Lung (tissue), 12 donors: Measurements from ENCODE around the gene ATP8B4. TPM values are rescaled to one million over a fixed set of nuclear protein-coding genes. Genes with fewer than 3 reads are reported as not detected.

Experiments used
- ATAC-seq: fragments of 200-7000 bp; cut with Tn5 transposase; one replicate; pipeline ENCODE4 v1.9.1; 2020; ENCODE audit warnings: moderate number of reproducible peaks; ENCODE audit not compliant: insufficient read depth, low FRiP score
- DNase-seq, 3 donors: peaks; one replicate each; pipeline ENCODE4 v3.0.0-alpha.2; 2013 to 2017
- H3K27ac ChIP-seq, 2 donors: one replicate each; pipeline ENCODE4 v1.5.1; 2013; ENCODE audit warnings: mild to moderate bottlenecking in 2 of 2, moderate library complexity in 2 of 2, control low read depth in 1 of 2, inconsistent platforms in 1 of 2, low read depth in 1 of 2, low read length in 1 of 2
- H3K27me3 ChIP-seq, 3 donors: one replicate each; pipeline ENCODE4 v1.5.1; 2013; ENCODE audit warnings: low read length in 2 of 3; ENCODE audit not compliant: control insufficient read depth in 3 of 3, insufficient read depth in 3 of 3
- H3K36me3 ChIP-seq, 4 donors: one replicate each; pipeline ENCODE4 v1.5.1; 2013; ENCODE audit warnings: low read length in 4 of 4, mild to moderate bottlenecking in 1 of 4, moderate library complexity in 1 of 4; ENCODE audit not compliant: control insufficient read depth in 4 of 4, insufficient read depth in 4 of 4
- H3K4me1 ChIP-seq, 5 donors: one replicate each; pipeline ENCODE4 v1.5.1; 2013; ENCODE audit warnings: low read length in 5 of 5, mild to moderate bottlenecking in 2 of 5, moderate library complexity in 1 of 5; ENCODE audit not compliant: control insufficient read depth in 5 of 5, insufficient read depth in 5 of 5
- H3K4me3 ChIP-seq: one replicate; pipeline ENCODE4 v1.5.1; 2013; ENCODE audit warnings: mild to moderate bottlenecking, control low read depth, moderate library complexity
- H3K9ac ChIP-seq, 2 donors: one replicate each; pipeline ENCODE4 v1.5.1; 2013; ENCODE audit warnings: low read length in 2 of 2, control low read depth in 1 of 2; ENCODE audit not compliant: insufficient read depth in 1 of 2
- H3K9me3 ChIP-seq, 4 donors: one replicate each; pipeline ENCODE4 v1.5.1; 2013; ENCODE audit warnings: low read length in 3 of 4, mild to moderate bottlenecking in 1 of 4, moderate library complexity in 1 of 4; ENCODE audit not compliant: control insufficient read depth in 4 of 4, insufficient read depth in 3 of 4
- CTCF ChIP-seq: IDR thresholded peaks from 2 replicates; pipeline ENCODE4 v1.5.1; 2012; ENCODE audit warnings: mild to moderate bottlenecking; ENCODE audit errors: control extremely low read depth, extremely low read depth
- WGBS, 2 donors: extraction: QIAGEN DNeasy Blood & Tissue Kit; methylation state at CpG; one replicate each; pipeline ENCODE4 v1.1.7; 2013; 5-methylcytosine and 5-hydroxymethylcytosine counted together
- polyA plus RNA-seq, 2 donors: library from polyadenylated mRNA; stranded (reverse); fragments of 200-250 nt; gene quantifications; one replicate each; pipeline ENCODE4 v1.2.1, GENCODE V29; 2013
- total RNA-seq, 2 donors: library from RNA; depleted of rRNA in 1 of 2; stranded (reverse); fragments of >200 nt in 1 of 2; gene quantifications; one replicate each; pipeline ENCODE4 v1.2.1, GENCODE V29; 2014 to 2021
- donor health status: control.
- donor health status: control.
- donor health status: Bipolar disorder and iron deficiency.
- donor health status: healthy.
- donor health status: DM: yes; HTN: yes; CAD: no.

The ATP8B4 gene
- total and polyA plus RNA-seq, 4 donors: 1.6 to 23.1 (median 3.3) TPM

GRCh38 chr15:50112488-50113186 lies 6.4 kb downstream of the ATP8B4 start:
- peaks cover 0 to 4% (median 0%) of the 10 kb centered on the region in 3 donors for H3K27me3 ChIP-seq
- peak overlapping the region in 1 of 2 donors; percentile 48 for H3K27ac ChIP-seq
- H3K9me3 ChIP-seq: no peaks in the 10 kb centered on the region
- no peaks in the 10 kb centered on the region for H3K4me1 ChIP-seq
- no peak for DNase-seq
- ATAC-seq: no peak
- no peak for TF ChIP-seq CTCF
- H3K4me3 ChIP-seq: no peak overlapping the region
- no peaks in the 10 kb centered on the region for H3K36me3 ChIP-seq
- no peak overlapping the region for H3K9ac ChIP-seq
- 48 to 73% methylated on average over 5 of the region's 5 CpGs for WGBS, 2 donors

- DNase-seq: no peak
- TF ChIP-seq CTCF: no peak
- Histone ChIP-seq H3K4me1 (no peaks in the 10 kb centered on the region), H3K4me3 (no peak overlapping the region), H3K36me3 (no peaks in the 10 kb centered on the region), H3K27me3 (peaks cover 0 to 4% (median 0%) of the 10 kb centered on the region in 3 donors), H3K27ac (no peak overlapping the region), H3K9ac (no peak overlapping the region), H3K9me3 (no peaks in the 10 kb centered on the region)
- 34 to 56% methylated on average over 3 of the region's 3 CpGs for WGBS, 2 donors
- ATAC-seq: no peak
Observed at GRCh38 chr15:50110285-50110684, 8.7 kb downstream of the ATP8B4 start.

GRCh38 chr15:50109076-50109987 lies 9.7 kb downstream of the ATP8B4 start:
- peak in 1 of 3 donors; percentile 22 for DNase-seq
- H3K9me3 ChIP-seq: no peaks in the 10 kb centered on the region
- no peaks in the 10 kb centered on the region for H3K36me3 ChIP-seq
- no peaks in the 10 kb centered on the region for H3K27me3 ChIP-seq
- WGBS, 2 donors: 39 to 40% methylated on average over 3 of the region's 3 CpGs
- H3K27ac ChIP-seq: peak overlapping the region in 1 of 2 donors; percentile 32
- no peak for TF ChIP-seq CTCF
- ATAC-seq: no peak
- H3K4me1 ChIP-seq: no peaks in the 10 kb centered on the region
- H3K4me3 ChIP-seq: no peak overlapping the region
- no peak overlapping the region for H3K9ac ChIP-seq
